Cardiac fibroblast (primary cell): ENCODE data around the gene LAMA1.

Experiments used
- DNase-seq, 2 donors: peaks; one replicate each; pipeline versions ENCODE4 v3.0.0 to v3.0.0-alpha.2; 2010; ENCODE audit warnings: low read depth in 2 of 2
- H3K4me3 ChIP-seq, 2 donors: replicated peaks in 1 of 2; 1 replicate in 1 of 2; 2 replicates in 1 of 2; pipeline ENCODE4 v1.5.1; 2011; ENCODE audit warnings: low read depth in 2 of 2, low read length in 2 of 2, mild to moderate bottlenecking in 2 of 2, moderate library complexity in 1 of 2
- TF ChIP-seq, protein P1 (sequence below): IDR thresholded peaks from one replicate; pipeline ENCODE4 v1.5.1; 2011; ENCODE audit warnings: low read depth, mild to moderate bottlenecking, low read length, inconsistent platforms

The LAMA1 gene

GRCh38 chr18:6927153-6927552 lies 190.4 kb downstream of the LAMA1 start:
- no peak overlapping the region for H3K4me3 ChIP-seq
- no peak for DNase-seq
- TF ChIP-seq, protein P1, sequence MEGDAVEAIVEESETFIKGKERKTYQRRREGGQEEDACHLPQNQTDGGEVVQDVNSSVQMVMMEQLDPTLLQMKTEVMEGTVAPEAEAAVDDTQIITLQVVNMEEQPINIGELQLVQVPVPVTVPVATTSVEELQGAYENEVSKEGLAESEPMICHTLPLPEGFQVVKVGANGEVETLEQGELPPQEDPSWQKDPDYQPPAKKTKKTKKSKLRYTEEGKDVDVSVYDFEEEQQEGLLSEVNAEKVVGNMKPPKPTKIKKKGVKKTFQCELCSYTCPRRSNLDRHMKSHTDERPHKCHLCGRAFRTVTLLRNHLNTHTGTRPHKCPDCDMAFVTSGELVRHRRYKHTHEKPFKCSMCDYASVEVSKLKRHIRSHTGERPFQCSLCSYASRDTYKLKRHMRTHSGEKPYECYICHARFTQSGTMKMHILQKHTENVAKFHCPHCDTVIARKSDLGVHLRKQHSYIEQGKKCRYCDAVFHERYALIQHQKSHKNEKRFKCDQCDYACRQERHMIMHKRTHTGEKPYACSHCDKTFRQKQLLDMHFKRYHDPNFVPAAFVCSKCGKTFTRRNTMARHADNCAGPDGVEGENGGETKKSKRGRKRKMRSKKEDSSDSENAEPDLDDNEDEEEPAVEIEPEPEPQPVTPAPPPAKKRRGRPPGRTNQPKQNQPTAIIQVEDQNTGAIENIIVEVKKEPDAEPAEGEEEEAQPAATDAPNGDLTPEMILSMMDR = no peak

- DNase-seq = no peak
- H3K4me3 ChIP-seq = no peak overlapping the region
- TF ChIP-seq, protein P1 = no peak
Measured at GRCh38 chr18:6923220-6923619, 194.4 kb downstream of the LAMA1 start.

GRCh38 chr18:6921571-6921970 lies 196.0 kb downstream of the LAMA1 start:
- TF ChIP-seq, protein P1 = no peak
- no peak overlapping the region for H3K4me3 ChIP-seq
- no peak for DNase-seq

DNA sequence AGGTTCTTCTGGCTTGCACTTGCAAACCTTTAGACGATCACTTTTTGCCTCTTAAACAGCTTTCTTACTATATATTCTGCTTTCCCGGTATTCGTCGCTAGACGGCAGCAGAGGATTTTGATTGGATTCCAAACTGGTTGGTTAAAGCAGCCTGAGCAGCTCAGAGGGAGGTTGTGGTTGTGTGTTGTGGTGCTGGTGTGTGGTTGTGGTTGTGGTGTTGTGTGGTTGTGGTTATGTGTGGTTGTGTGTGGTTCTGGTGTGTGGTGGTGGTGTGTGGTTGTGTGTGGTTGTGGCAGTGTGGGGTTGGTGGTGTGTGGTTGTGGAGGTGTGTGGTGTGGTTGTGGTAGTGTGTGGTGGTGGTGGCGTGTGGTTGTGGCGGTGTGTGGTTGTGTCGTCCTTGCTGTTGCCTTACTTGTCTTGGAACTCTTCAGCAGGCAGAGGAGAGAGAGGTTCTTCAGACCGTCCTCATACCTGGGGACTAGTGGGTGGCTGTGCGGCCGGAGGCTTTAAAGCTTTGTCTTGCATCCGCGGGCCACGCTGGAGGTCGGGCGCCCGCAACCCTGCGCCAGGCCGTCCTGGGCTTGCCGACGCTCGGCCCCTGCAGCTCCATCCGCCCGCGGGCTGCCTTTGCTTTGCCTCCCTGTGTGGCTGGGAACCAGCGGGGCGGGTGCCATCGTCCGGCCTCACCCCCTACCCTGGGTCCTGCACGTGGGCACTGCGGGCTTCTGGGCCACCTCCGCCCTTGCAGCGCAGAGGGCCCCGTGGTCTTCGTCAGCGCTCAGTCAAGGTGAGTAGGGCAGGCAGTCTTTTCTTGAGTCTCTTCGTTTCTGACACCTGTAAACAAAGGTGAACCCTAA lies 197.3 kb downstream of the LAMA1 start:
- H3K4me3 ChIP-seq = no peak overlapping the region
- peak; percentile 77 to 83 for DNase-seq
- TF ChIP-seq, protein P1 = peak; percentile 94

DNA sequence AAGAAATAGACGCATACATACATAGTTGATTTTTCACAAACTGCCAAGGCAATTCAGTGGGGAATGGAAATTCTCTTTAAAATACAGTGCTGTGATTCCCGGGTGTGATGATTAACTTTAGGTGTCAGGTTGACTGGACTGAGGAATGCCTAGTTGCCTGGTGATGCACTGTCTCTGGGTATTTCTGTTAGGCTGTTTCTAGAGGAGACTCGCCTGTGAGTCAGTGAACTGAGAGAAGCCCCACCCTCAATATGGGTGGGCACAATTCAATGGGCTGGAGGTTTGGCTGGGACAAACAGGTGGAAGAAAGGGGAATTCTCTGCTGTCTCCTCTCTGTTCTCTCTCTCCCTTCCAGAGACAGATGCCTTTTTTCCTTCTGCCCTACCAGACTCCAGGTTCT lies 200.5 kb downstream of the LAMA1 start:
- H3K4me3 ChIP-seq = no peak overlapping the region
- DNase-seq = peak in 1 of 2 donors; percentile 5
- TF ChIP-seq, protein P1 = no peak

GRCh38 chr18:6901286-6901926 lies 216.2 kb downstream of the LAMA1 start:
- DNase-seq = no peak

More at GRCh38 chr18:6901286-6901926, 216.2 kb downstream of the LAMA1 start:
- TF ChIP-seq, protein P1 = no peak
- no peak overlapping the region for H3K4me3 ChIP-seq
